ENCODE results near the gene RPL31.

Gene RPL31

GRCh38 chr2:101018934-101019333, 16.8 kb downstream of the RPL31 start:
- Histone ChIP-seq H3K27me3 (ENCODE audit: insufficient read depth, low read length, poor library complexity) (no peaks in the 10 kb centered on the region), H3K79me2 (ENCODE audit: insufficient read depth, low read length) (no peaks in the 10 kb centered on the region), H3K4me2 (ENCODE audit: insufficient read depth, low read length) (no peak overlapping the region), H3K9ac (ENCODE audit: low read depth, low read length) (no peak overlapping the region), H3K4me3 (ENCODE audit: low read depth in 1 of 2, low read length in 2 of 2) (no peak overlapping the region), H3K27ac (ENCODE audit: low read length) (no peak overlapping the region), H3K36me3 (ENCODE audit: insufficient read depth, low read length) (peaks cover 42% of the 10 kb centered on the region), H4K20me1 (ENCODE audit: insufficient read depth, low read length) (no peaks in the 10 kb centered on the region), H2AFZ (ENCODE audit: low read depth, low read length) (no peak overlapping the region), H3K4me1 (ENCODE audit: insufficient read depth, low read length) (no peaks in the 10 kb centered on the region), H3K9me3 (ENCODE audit: insufficient read depth, low read length, severe bottlenecking) (no peaks in the 10 kb centered on the region)
- ATAC-seq (ENCODE audit: insufficient read depth, low read depth) (no peak), DNase-seq (no peak)
- TF ChIP-seq CTCF (IDR thresholded peaks at IDR 0.05; ENCODE audit: borderline replicate concordance, extremely low read depth, low read length, poor library complexity, severe bottlenecking) (no peak), EZH2 (IDR thresholded peaks at IDR 0.05; ENCODE audit: borderline replicate concordance, low read depth, low read length, severe bottlenecking) (no peak)

GRCh38 chr2:101022221-101022620, 20.1 kb downstream of the RPL31 start:
- Histone ChIP-seq H3K4me2 (ENCODE audit: insufficient read depth, low read length) (no peak overlapping the region), H4K20me1 (ENCODE audit: insufficient read depth, low read length) (no peaks in the 10 kb centered on the region), H3K4me1 (ENCODE audit: insufficient read depth, low read length) (no peaks in the 10 kb centered on the region), H3K9me3 (ENCODE audit: insufficient read depth, low read length, severe bottlenecking) (no peaks in the 10 kb centered on the region), H3K36me3 (ENCODE audit: insufficient read depth, low read length) (peaks cover 30% of the 10 kb centered on the region), H2AFZ (ENCODE audit: low read depth, low read length) (no peak overlapping the region), H3K27me3 (ENCODE audit: insufficient read depth, low read length, poor library complexity) (no peaks in the 10 kb centered on the region), H3K79me2 (ENCODE audit: insufficient read depth, low read length) (no peaks in the 10 kb centered on the region), H3K9ac (ENCODE audit: low read depth, low read length) (no peak overlapping the region), H3K4me3 (ENCODE audit: low read depth in 1 of 2, low read length in 2 of 2) (no peak overlapping the region), H3K27ac (ENCODE audit: low read length) (no peak overlapping the region)
- TF ChIP-seq EZH2 (IDR thresholded peaks at IDR 0.05; ENCODE audit: borderline replicate concordance, low read depth, low read length, severe bottlenecking) (no peak), CTCF (IDR thresholded peaks at IDR 0.05; ENCODE audit: borderline replicate concordance, extremely low read depth, low read length, poor library complexity, severe bottlenecking) (no peak)
- no peak for DNase-seq
- no peak for ATAC-seq (ENCODE audit: insufficient read depth, low read depth)

GRCh38 chr2:101023327-101024107, 21.4 kb downstream of the RPL31 start:
- H3K36me3 ChIP-seq (ENCODE audit: insufficient read depth, low read length): peaks cover 28% of the 10 kb centered on the region
- no peak for ATAC-seq (ENCODE audit: insufficient read depth, low read depth)
- no peak for TF ChIP-seq EZH2 (IDR thresholded peaks at IDR 0.05; ENCODE audit: borderline replicate concordance, low read depth, low read length, severe bottlenecking)
- H3K27ac ChIP-seq (ENCODE audit: low read length): no peak overlapping the region
- H3K9me3 ChIP-seq (ENCODE audit: insufficient read depth, low read length, severe bottlenecking): no peaks in the 10 kb centered on the region
- H2AFZ ChIP-seq (ENCODE audit: low read depth, low read length): no peak overlapping the region
- no peaks in the 10 kb centered on the region for H3K4me1 ChIP-seq (ENCODE audit: insufficient read depth, low read length)
- no peak overlapping the region for H3K4me2 ChIP-seq (ENCODE audit: insufficient read depth, low read length)
- H3K79me2 ChIP-seq (ENCODE audit: insufficient read depth, low read length): no peaks in the 10 kb centered on the region
- no peak overlapping the region for H3K4me3 ChIP-seq (ENCODE audit: low read depth in 1 of 2, low read length in 2 of 2)
- H3K9ac ChIP-seq (ENCODE audit: low read depth, low read length): no peak overlapping the region
- H3K27me3 ChIP-seq (ENCODE audit: insufficient read depth, low read length, poor library complexity): no peaks in the 10 kb centered on the region
- no peaks in the 10 kb centered on the region for H4K20me1 ChIP-seq (ENCODE audit: insufficient read depth, low read length)
- no peak for DNase-seq

GRCh38 chr2:101025561-101025960, 23.5 kb downstream of the RPL31 start:
- H3K4me1 ChIP-seq (ENCODE audit: insufficient read depth, low read length): no peaks in the 10 kb centered on the region
- no peaks in the 10 kb centered on the region for H3K9me3 ChIP-seq (ENCODE audit: insufficient read depth, low read length, severe bottlenecking)
- H3K27me3 ChIP-seq (ENCODE audit: insufficient read depth, low read length, poor library complexity): no peaks in the 10 kb centered on the region
- no peak overlapping the region for H2AFZ ChIP-seq (ENCODE audit: low read depth, low read length)
- no peaks in the 10 kb centered on the region for H3K79me2 ChIP-seq (ENCODE audit: insufficient read depth, low read length)
- H3K9ac ChIP-seq (ENCODE audit: low read depth, low read length): no peak overlapping the region
- H3K4me3 ChIP-seq (ENCODE audit: low read depth in 1 of 2, low read length in 2 of 2): no peak overlapping the region
- no peak for TF ChIP-seq EZH2 (IDR thresholded peaks at IDR 0.05; ENCODE audit: borderline replicate concordance, low read depth, low read length, severe bottlenecking)
- TF ChIP-seq CTCF (IDR thresholded peaks at IDR 0.05; ENCODE audit: borderline replicate concordance, extremely low read depth, low read length, poor library complexity, severe bottlenecking): no peak
- no peak overlapping the region for H3K4me2 ChIP-seq (ENCODE audit: insufficient read depth, low read length)
- ATAC-seq (ENCODE audit: insufficient read depth, low read depth) (no peak), DNase-seq (no peak)
- H3K27ac ChIP-seq (ENCODE audit: low read length): no peak overlapping the region
- H3K36me3 ChIP-seq (ENCODE audit: insufficient read depth, low read length): peaks cover 20% of the 10 kb centered on the region
- H4K20me1 ChIP-seq (ENCODE audit: insufficient read depth, low read length): no peaks in the 10 kb centered on the region
